Measurements from ENCODE around the gene UBE4A.

- TF ChIP-seq POLR2A (IDR thresholded peaks at IDR 0.05; ENCODE audit: low read depth, low read length) = no peak
- no peak for TF ChIP-seq POLR2AphosphoS5 (IDR thresholded peaks at IDR 0.05; ENCODE audit: low read depth, low read length)
These were observed 40.1 kb upstream of the UBE4A start for GRCh38 chr11:118319337-118319707.
